Measurements from ENCODE around the gene TMA7. TPM values are rescaled to one million over a fixed set of nuclear protein-coding genes. Genes with fewer than 3 reads are reported as not detected.

TMA7 gene
- total and polyA plus RNA-seq, 10 of the 15 experiments (the other 5 are each of a cell fraction or from before 2014, with no cell fraction given): 319 to 1,760 (median 752) TPM

- peak overlapping the region; percentile 77 for H3K4me2 ChIP-seq (ENCODE audit: control insufficient read depth, insufficient read depth)
- H3K27me3 ChIP-seq (replicated peaks in 1 of 2; ENCODE audit: control insufficient read depth in 2 of 2, insufficient read depth in 2 of 2, low read length in 1 of 2): no peaks in the 10 kb centered on the region
- H3K79me2 ChIP-seq (ENCODE audit: control insufficient read depth, insufficient read depth, low read length): no peaks in the 10 kb centered on the region
- FAIRE-seq (no peak), ATAC-seq (peak; percentile 72), DNase-seq (ENCODE audit: low read depth, low spot score) (no peak)
- in situ Hi-C loops (cut with MboI) (no loop called here), intact Hi-C loops (cut with micrococcal nuclease; ENCODE audit: unreplicated experiment) (no loop called here)
- H4K20me1 ChIP-seq (ENCODE audit: control insufficient read depth, insufficient read depth): no peaks in the 10 kb centered on the region
- CTCF ChIA-PET: interaction anchor here (2.0 kb wide), 1 partner anchor 28 kb away, joined by 9 read pairs; no protein-coding TSS in a partner anchor
- peak overlapping the region; percentile 68 for H3K4me3 ChIP-seq
- BruUV-seq (replicated peaks): no TSS peak
- H3K27ac ChIP-seq (ENCODE audit: control insufficient read depth, insufficient read depth): no peak overlapping the region
- RAD21 ChIA-PET (ENCODE audit: unreplicated experiment): interaction anchor here (0.6 to 1.8 kb wide), 3 partner anchors 11 to 29 kb away, joined by 3 to 6 read pairs (median 3); partner anchors contain the start of genes CCDC51 and TMA7
- WGBS (ENCODE audit: insufficient coverage, insufficient replicate concordance, low lambda C conversion rate, missing lambda C conversion rate): 6% methylated on average over 22 of the region's 86 CpGs
- H3K9me3 ChIP-seq (replicated peaks; ENCODE audit: control insufficient read depth, insufficient read depth, low read length): no peaks in the 10 kb centered on the region
- POLR2A ChIA-PET: no interaction called here
- H3K36me3 ChIP-seq (ENCODE audit: control insufficient read depth in 2 of 2, insufficient read depth in 2 of 2, low read length in 1 of 2): peaks cover 2 to 16% of the 10 kb centered on the region in 2 experiments; a peak in 2 of 4 replicates
- SMC1A ChIA-PET (ENCODE audit: uncharacterized antibody, unreplicated experiment): interaction anchor here (1.2 kb wide), 1 partner anchor 29 kb away, joined by 4 read pairs; no protein-coding TSS in a partner anchor
- peak overlapping the region; percentile 60; the same call in 1 of the 2 replicates for H3K9ac ChIP-seq (ENCODE audit: control insufficient read depth, insufficient read depth, low read length)
- H3K4me1 ChIP-seq (ENCODE audit: control insufficient read depth, insufficient read depth, low read length): peaks cover 24% of the 10 kb centered on the region
- peak overlapping the region; percentile 77 for H2AFZ ChIP-seq (ENCODE audit: control insufficient read depth, low read depth, low read length)
- peak; percentile 34; the same call in 1 of the 2 replicates for TF ChIP-seq BACH1 (IDR thresholded peaks at IDR 0.05; ENCODE audit: borderline replicate concordance)
- TF ChIP-seq GATAD2B (conservative IDR thresholded peaks at IDR 0.05; ENCODE audit: low read depth): peak; percentile 54; the same call in 1 of the 2 replicates
- 0 out of 2 replicates have a peak, but pooled peaks have one; percentile 12 for TF ChIP-seq TCF12 (IDR thresholded peaks at IDR 0.05; ENCODE audit: low read depth, low read length)
- no peak for TF ChIP-seq ATF3 (IDR thresholded peaks at IDR 0.05; ENCODE audit: borderline replicate concordance, extremely low read depth, low read depth, low read length)
- peak; percentile 40; the same call in 1 of the 2 replicates for TF ChIP-seq YY1 (IDR thresholded peaks at IDR 0.05; ENCODE audit: low read depth, low read length)
- peak in 1 of 2 experiments; percentile 86; a peak in 2 of 3 replicates for TF ChIP-seq EGR1 (IDR thresholded peaks at IDR 0.05; ENCODE audit: borderline replicate concordance in 1 of 2, low read depth in 2 of 2, low read length in 2 of 2)
- no peak for TF ChIP-seq ZBTB33 (IDR thresholded peaks at IDR 0.05)
- peak; percentile 7; the same call in 1 of the 2 replicates for TF ChIP-seq NR2C1 (IDR thresholded peaks at IDR 0.05)
- no peak for TF ChIP-seq PAX8 (IDR thresholded peaks at IDR 0.05)
- TF ChIP-seq BHLHE40 (IDR thresholded peaks at IDR 0.05; ENCODE audit: borderline replicate concordance in 1 of 2, low read depth in 2 of 2, low read length in 1 of 2): peak in 1 of 2 experiments; percentile 55; a peak in 2 of 4 replicates
- TF ChIP-seq POLR2A (IDR thresholded peaks at IDR 0.05; ENCODE audit: low read depth, low read length): peak; percentile 32; the same call in 1 of the 2 replicates
- TF ChIP-seq ZBTB11 (CRISPR knock-in tag; IDR thresholded peaks at IDR 0.05): peak; percentile 77
- TF ChIP-seq E2F4 (IDR thresholded peaks at IDR 0.05; ENCODE audit: low read depth, low read length): no peak
These were observed 10.6 kb upstream of the TMA7 start for GRCh38 chr3:48429317-48429959.

Measured in GM12878 (cell line).